Activated CD4-positive, CD25-positive, alpha-beta regulatory T cell treated with anti-CD3 and anti-CD28 coated beads, Interleukin-2, amount 50 U/mL, for 72 hours (primary cell): ENCODE data around the gene AMER1.
"Not testable (repeated sequence)": the region's sequence is repeated elsewhere in the genome, so short reads cannot be mapped to it uniquely, and the experiment has no call there.

ENCODE experiments used
- DNase-seq: peaks from one replicate; pipeline ENCODE4 v3.0.0; 2021

Gene AMER1

GRCh38 chrX:64205441-64205734 is at the start of gene AMER1:
AMER1 (minus strand) TSS chrX:64205708; CDS start chrX:64193286, 12,422 bp downstream.
- DNase-seq, result no peak

- no peak for DNase-seq
Observed at GRCh38 chrX:64230123-64230970, 24.8 kb upstream of the AMER1 start, which contains the start of gene ASB12. ASB12 (minus strand) TSS chrX:64230607; CDS start chrX:64225650, 4,957 bp downstream.

- DNase-seq, result no peak
Observed at GRCh38 chrX:64229154-64229553, 23.6 kb upstream of the AMER1 start.

DNA sequence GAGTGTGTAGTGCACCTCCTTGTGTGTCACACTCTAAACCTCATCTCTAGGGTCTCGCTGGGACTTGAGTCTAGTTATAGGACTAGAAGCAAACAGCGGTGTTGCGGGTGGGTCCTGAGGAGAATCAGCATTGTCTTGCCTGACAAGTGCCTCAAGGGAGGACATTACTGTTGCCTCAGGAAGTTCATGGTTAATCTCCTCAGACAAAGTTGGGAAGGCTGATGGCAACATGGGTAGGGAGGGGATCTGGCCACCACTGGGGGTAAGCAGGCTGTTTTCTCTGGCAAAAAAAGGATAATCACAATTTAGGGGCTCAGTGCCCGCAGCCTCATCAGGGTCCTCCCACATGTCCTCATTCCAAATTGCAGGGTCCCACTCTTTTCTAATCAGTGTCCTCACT is 12.5 kb upstream of the AMER1 start:
- no peak for DNase-seq

- not testable (repeated sequence) for DNase-seq
Observed at GRCh38 chrX:64213989-64214388, 8.5 kb upstream of the AMER1 start.

DNA sequence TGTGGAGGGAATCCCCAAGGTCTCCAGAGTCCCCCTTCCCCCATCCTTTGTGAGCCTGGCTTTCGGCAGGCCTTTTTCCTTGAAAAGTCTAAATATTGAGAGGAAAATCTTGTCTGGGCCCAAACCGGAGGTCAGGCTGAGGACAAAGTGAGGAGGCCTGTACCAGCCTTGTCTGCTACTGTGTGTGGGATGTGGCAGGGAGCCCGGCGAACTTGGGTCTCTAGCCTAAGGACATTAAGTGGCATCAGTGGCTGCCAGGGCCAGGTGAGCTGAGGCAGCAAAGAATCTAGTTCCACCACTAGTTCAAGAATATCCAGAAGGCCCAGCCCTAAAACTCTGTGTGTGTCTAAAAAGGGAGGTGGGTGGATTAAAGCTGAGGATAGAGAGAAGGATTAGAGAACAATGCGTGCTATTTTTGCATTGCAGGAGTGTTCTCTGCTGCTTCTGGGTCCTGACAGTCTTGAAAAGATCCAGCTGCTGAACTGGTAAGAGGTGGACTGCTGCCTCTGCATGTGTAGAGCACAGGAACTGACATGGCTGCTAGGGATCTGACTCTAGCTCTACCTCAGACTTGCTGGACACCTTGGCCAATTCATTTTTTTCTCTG is 1.2 kb upstream of the AMER1 start:
- no peak for DNase-seq

- DNase-seq, result peak; percentile 82
Observed at GRCh38 chrX:64205735-64206501, 410 bp upstream of the AMER1 start.

- DNase-seq, result peak; percentile 36
Observed at GRCh38 chrX:64204701-64205440, 637 bp downstream of the AMER1 start.

DNA sequence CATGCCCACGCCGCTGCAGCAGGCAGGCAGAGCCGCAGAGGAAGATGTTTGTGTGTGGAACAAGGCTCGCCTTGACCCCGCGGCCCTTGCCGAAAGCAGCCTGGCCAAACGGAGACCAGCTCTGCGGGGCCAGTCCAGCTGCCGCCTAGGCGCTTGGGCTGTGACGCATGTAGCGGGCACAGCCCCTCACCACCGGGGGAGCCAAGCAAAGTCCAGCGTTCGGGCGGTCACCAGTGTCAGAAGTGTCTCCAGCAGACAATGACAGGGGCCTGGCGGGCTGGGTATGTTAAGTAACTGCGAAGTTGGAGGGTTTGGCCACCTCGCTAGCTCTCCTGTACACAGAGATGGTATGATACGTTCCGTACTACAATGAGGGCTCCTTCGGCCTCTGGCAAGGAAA is 1.3 kb downstream of the AMER1 start:
- no peak for DNase-seq

DNA sequence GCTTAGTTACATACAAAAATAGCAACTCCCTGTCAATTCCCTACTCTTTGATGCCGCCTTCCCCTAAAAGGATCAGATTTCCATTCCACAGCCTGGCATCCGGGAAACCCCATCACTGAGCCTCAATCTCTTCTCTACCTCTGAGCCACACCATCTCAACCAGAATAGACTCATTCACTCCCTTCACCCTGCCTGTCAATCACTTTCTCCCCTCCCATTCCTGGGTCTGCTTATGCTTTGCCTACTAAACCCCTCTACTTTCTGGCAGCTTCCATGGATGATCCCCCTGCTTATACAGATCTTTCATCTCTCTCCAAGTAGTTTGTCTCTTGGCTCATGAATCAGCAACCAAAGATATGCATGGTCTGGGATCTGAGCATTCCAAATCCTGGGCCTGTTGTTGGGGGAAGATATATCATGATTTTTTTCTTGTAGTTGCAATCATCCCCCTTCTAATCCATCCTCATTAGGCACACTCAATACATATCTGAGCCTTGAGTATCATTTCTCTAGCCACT is 2.6 kb downstream of the AMER1 start:
- DNase-seq, result no peak

GRCh38 chrX:64198036-64198435 is 7.5 kb downstream of the AMER1 start:
- no peak for DNase-seq

DNA sequence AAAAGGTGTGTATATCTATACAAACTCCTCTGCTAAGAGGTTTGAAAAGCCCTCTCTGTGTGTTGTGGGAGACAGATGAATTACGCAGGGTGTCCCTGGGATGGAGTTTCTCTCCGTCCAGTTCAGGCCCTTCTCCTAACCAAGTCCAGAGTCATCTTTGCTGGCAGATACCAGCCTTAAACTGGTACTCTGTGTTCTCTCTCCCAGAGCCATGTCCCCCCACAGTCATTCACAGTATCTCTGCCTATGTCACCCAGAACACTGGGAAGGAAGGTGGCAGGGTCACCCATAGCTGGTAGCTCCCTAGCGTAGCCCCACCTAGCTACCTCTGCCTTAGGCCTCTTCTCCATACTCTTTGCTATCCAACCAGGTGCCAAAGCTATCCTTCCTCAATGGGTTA is 8.9 kb downstream of the AMER1 start:
- no peak for DNase-seq

GRCh38 chrX:64195862-64196261 is 9.6 kb downstream of the AMER1 start:
- DNase-seq, result no peak

GRCh38 chrX:64192673-64193072 is 12.8 kb downstream of the AMER1 start:
- DNase-seq, result no peak

GRCh38 chrX:64192040-64192439 is 13.5 kb downstream of the AMER1 start:
- no peak for DNase-seq

GRCh38 chrX:64191281-64192010 is 14.1 kb downstream of the AMER1 start:
- DNase-seq, result no peak

DNA sequence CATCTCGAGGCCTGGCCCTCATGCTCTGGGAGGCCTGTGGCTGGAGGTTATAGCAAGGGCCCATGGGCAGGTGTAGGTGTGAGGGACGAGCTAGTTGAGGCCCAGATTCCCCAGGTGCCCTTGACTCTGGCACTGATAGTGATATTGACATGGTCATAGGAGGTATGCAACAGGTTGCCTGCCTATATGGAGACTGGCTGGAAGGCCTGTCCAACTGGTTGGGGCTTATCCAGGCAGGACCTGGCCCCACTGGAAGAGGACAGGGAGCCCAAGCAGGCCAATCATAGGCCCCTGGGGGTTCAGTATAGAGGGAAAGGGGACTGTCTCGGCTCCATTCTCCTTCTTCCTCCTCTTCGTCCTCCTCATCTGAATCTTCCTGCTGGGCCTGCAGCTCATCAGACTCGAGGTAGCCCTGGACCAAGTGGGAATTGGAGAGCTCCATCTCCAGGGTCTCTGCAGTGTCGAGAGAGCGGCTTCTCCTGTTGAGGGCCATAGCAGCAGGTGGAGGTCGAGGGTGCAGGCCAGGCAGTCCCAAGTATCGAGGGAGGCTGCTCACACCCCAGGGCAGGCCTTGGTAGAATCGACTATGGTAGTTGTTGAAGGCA is 15.3 kb downstream of the AMER1 start:
- no peak for DNase-seq

DNA sequence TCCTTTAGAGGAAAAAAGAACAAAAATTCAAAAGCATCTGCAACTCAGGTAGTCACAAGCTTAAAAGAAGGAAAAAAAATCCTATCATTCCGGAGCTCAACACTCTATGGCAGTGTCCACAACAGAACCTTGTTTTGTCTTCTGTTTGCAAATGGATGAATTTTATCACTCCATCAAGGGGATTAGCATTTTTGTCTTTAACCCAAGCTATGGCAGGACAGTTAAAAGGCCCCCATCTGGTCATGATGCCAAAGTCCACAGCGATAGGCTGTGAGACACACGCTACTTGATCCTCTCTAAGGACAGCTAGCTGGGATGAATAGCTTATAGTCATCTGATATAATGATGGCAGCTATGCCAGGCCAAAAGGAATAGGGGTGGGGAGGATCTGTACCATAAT is 16.6 kb downstream of the AMER1 start:
- no peak for DNase-seq

DNA sequence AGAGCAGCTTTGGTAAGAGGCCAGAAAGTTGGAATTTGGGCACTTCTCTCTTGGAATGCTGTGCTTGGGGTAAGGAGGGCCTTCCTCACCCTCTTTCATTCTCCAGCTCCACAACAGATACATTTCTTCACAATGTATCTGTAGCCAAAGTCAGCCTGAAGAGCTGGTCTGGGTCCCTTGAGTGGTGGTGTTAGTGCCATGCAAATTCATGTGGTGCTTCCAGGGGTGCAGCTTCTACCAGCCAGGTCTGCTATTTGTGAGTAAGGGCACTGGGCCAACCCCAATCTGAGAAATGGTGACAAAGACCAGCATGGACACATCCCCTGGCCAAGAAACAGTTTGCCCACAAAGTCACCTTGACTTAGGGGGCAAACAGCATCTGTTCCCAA is 17.8 kb downstream of the AMER1 start:
- no peak for DNase-seq

GRCh38 chrX:64186974-64187761 is 18.3 kb downstream of the AMER1 start:
- DNase-seq, result no peak

DNA sequence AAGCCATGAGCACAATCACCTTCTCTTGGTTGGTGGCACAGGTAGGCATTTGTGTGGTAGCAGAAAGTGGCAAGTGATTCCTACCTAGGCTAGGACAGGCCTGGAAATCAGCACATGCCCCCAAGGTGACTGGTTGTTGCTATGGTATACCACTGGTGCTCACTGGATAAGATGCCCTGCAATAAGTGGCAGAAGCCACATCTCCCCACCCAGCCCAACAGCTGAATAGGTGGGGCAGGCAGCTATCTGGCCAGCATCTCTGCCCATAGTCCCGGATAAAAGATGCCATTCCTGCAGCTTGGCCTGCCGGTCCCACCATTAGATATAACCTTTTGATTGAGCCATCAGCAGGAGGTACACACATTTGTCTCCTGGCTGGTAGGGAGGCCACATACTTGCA is 21.1 kb downstream of the AMER1 start:
- no peak for DNase-seq
